ENCODE data around the gene GLG1.
A peak's percentile ranks its signal among the peaks of the same experiment; 100 is the strongest.

The GLG1 gene

GRCh38 chr16:74472010-74472409 is 134.9 kb downstream of the GLG1 start:
- no peak for DNase-seq (ENCODE audit: low read depth)
- H3K4me3 ChIP-seq (ENCODE audit: low read depth, low read length) = no peak overlapping the region
- no peak for TF ChIP-seq CTCF (conservative IDR thresholded peaks at IDR 0.05; ENCODE audit: low read depth, low read length)

- no peak overlapping the region for H3K4me3 ChIP-seq (ENCODE audit: low read depth, low read length)
- no peak for TF ChIP-seq CTCF (conservative IDR thresholded peaks at IDR 0.05; ENCODE audit: low read depth, low read length)
- DNase-seq (ENCODE audit: low read depth) = no peak
Observed at GRCh38 chr16:74469946-74470478, 136.9 kb downstream of the GLG1 start.

- peak; percentile 26 for TF ChIP-seq CTCF (conservative IDR thresholded peaks at IDR 0.05; ENCODE audit: low read depth, low read length)
- peak; percentile 39 for DNase-seq (ENCODE audit: low read depth)
- H3K4me3 ChIP-seq (ENCODE audit: low read depth, low read length) = no peak overlapping the region
Observed at GRCh38 chr16:74468807-74469525, 137.9 kb downstream of the GLG1 start.

GRCh38 chr16:74466872-74467271 is 140.0 kb downstream of the GLG1 start:
- no peak overlapping the region for H3K4me3 ChIP-seq (ENCODE audit: low read depth, low read length)
- no peak for DNase-seq (ENCODE audit: low read depth)
- no peak for TF ChIP-seq CTCF (conservative IDR thresholded peaks at IDR 0.05; ENCODE audit: low read depth, low read length)

- no peak overlapping the region for H3K4me3 ChIP-seq (ENCODE audit: low read depth, low read length)
- no peak for DNase-seq (ENCODE audit: low read depth)
- no peak for TF ChIP-seq CTCF (conservative IDR thresholded peaks at IDR 0.05; ENCODE audit: low read depth, low read length)
Observed at GRCh38 chr16:74465851-74466685, 140.8 kb downstream of the GLG1 start.

- DNase-seq (ENCODE audit: low read depth) = peak; percentile 15
- TF ChIP-seq CTCF (conservative IDR thresholded peaks at IDR 0.05; ENCODE audit: low read depth, low read length) = no peak
- H3K4me3 ChIP-seq (ENCODE audit: low read depth, low read length) = no peak overlapping the region
Observed at GRCh38 chr16:74465281-74465680, 141.6 kb downstream of the GLG1 start.

All from choroid plexus epithelial cell (primary cell).